Uterus (tissue), 4 donors: Measurements from ENCODE around the gene CAVIN1. TPM values are rescaled to one million over a fixed set of nuclear protein-coding genes. Genes with fewer than 3 reads are reported as not detected.
"Not testable (repeated sequence)": the region's sequence is repeated elsewhere in the genome, so short reads cannot be mapped to it uniquely, and the experiment has no call there.

Experiments used
- DNase-seq, 2 donors: peaks; one replicate each; pipeline ENCODE4 v3.0.0-alpha.2; 2019 to 2020
- H3K27ac ChIP-seq, 2 donors: fragments of 200-600 bp; sonication (generic); 1 replicate in 1 of 2; 2 replicates in 1 of 2; pipeline ENCODE4 v1.5.1; 2016 to 2018
- H3K27me3 ChIP-seq, 2 donors: fragments of 200-600 bp; sonication (generic); one replicate each; pipeline ENCODE4 v1.5.1; 2018 to 2019; ENCODE audit warnings: control low read depth in 1 of 2
- H3K36me3 ChIP-seq, 2 donors: fragments of 200-600 bp; sonication (generic); one replicate each; pipeline ENCODE4 v1.5.1; 2019; ENCODE audit warnings: control low read depth in 1 of 2
- H3K4me1 ChIP-seq, 2 donors: fragments of 200-600 bp; sonication (generic); one replicate each; pipeline ENCODE4 v1.5.1; 2018 to 2019; ENCODE audit warnings: control low read depth in 1 of 2
- H3K4me3 ChIP-seq, 2 donors: fragments of 200-600 bp; sonication (generic); 1 replicate in 1 of 2; 2 replicates in 1 of 2; pipeline ENCODE4 v1.5.1; 2018 to 2019; ENCODE audit warnings: mild to moderate bottlenecking in 1 of 2
- H3K9me3 ChIP-seq, 2 donors: fragments of 200-600 bp; sonication (generic); one replicate each; pipeline ENCODE4 v1.5.1; 2019; ENCODE audit warnings: control low read depth in 1 of 2
- POLR2A ChIP-seq, 2 donors: fragments of 450-650 bp; IDR thresholded peaks; one replicate each; pipeline ENCODE4 v1.6.1; 2016; ENCODE audit warnings: antibody characterized with exemption in 2 of 2, mild to moderate bottlenecking in 1 of 2, moderate library complexity in 1 of 2
- intact Hi-C: fragments of 100-400 bp; cut with DNase I; formaldehyde crosslinking; loops from one replicate; pipeline ENCODE4 v1.15.1; 2023; ENCODE audit warnings: low total_unique reads
- total RNA-seq, 4 donors: library from RNA; depleted of rRNA in 3 of 4; stranded (reverse); fragments of >200 nt in 3 of 4; gene quantifications; one replicate each; pipeline versions ENCODE4 v1.1.0 to v1.2.4, GENCODE V29; 2014 to 2023
- TF ChIP-seq, protein P1 (sequence below), 4 experiments: fragments of 200-600 bp in 2 of 4; fragments of 450-650 bp in 2 of 4; sonication (generic) in 2 of 4; IDR thresholded peaks; one replicate each; pipeline ENCODE4 v1.5.1; 2016 to 2019; ENCODE audit warnings: antibody characterized with exemption in 4 of 4, mild to moderate bottlenecking in 2 of 4, moderate library complexity in 1 of 4
- donor health status: DM: yes; HTN: yes; CAD: no.

Gene CAVIN1
- total RNA-seq, 4 donors from 2014 or later, result 204 to 520 (median 372) TPM

DNA sequence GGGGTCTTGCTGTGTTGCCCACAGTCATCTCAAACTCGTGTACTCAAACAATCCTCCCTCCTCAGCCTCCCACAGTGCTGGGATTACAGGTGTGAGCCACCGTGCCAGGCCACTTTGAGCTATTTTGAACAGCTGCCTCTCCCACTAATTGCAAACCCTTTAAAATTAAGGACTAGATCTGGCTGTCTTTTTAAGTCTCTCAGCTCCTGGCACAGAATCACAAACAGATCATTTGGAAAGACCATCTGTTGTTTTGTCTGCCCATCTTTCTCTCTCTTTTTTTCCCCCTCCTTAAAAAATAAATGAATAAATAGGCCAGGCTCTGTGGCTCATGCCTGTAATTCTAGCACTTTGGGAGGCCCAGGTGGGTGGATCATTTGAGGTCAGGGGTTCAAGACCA is 23.9 kb downstream of the CAVIN1 start:
- intact Hi-C loops, result no loop called here
- Histone ChIP-seq H3K27me3 (no peaks in the 10 kb centered on the region), H3K9me3 (no peaks in the 10 kb centered on the region), H3K4me1 (no peaks in the 10 kb centered on the region), H3K36me3 (no peaks in the 10 kb centered on the region), H3K27ac (no peak overlapping the region), H3K4me3 (no peak overlapping the region)
- no peak for TF ChIP-seq POLR2A (IDR thresholded peaks at IDR 0.05)
- TF ChIP-seq, protein P1, sequence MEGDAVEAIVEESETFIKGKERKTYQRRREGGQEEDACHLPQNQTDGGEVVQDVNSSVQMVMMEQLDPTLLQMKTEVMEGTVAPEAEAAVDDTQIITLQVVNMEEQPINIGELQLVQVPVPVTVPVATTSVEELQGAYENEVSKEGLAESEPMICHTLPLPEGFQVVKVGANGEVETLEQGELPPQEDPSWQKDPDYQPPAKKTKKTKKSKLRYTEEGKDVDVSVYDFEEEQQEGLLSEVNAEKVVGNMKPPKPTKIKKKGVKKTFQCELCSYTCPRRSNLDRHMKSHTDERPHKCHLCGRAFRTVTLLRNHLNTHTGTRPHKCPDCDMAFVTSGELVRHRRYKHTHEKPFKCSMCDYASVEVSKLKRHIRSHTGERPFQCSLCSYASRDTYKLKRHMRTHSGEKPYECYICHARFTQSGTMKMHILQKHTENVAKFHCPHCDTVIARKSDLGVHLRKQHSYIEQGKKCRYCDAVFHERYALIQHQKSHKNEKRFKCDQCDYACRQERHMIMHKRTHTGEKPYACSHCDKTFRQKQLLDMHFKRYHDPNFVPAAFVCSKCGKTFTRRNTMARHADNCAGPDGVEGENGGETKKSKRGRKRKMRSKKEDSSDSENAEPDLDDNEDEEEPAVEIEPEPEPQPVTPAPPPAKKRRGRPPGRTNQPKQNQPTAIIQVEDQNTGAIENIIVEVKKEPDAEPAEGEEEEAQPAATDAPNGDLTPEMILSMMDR (IDR thresholded peaks at IDR 0.05), result no peak
- no peak for DNase-seq

DNA sequence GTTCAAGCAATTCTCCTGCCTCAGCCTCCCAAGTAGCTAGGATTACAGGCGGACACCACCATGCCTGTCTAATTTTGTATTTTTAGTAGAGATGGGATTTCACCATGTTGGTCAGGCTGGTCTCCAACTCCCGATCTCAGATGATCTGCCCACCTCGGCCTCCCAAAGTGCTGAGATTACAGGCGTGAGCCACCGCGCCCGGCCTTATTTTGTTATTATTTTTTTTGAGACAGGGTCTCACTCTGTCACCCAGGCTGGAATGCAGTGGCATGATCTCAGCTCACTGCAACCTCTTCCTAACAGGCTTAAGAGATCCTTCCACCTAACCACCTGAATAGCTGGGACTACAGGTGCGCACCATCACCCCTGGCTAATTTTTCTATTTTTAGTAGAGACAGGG is 27.5 kb downstream of the CAVIN1 start:
- H3K4me3 ChIP-seq, H3K9me3 ChIP-seq, intact Hi-C loops, H3K4me1 ChIP-seq, H3K27me3 ChIP-seq, H3K27ac ChIP-seq, H3K36me3 ChIP-seq: not testable (repeated sequence)
- peak in 1 of 2 donors; percentile 3 for DNase-seq

DNA sequence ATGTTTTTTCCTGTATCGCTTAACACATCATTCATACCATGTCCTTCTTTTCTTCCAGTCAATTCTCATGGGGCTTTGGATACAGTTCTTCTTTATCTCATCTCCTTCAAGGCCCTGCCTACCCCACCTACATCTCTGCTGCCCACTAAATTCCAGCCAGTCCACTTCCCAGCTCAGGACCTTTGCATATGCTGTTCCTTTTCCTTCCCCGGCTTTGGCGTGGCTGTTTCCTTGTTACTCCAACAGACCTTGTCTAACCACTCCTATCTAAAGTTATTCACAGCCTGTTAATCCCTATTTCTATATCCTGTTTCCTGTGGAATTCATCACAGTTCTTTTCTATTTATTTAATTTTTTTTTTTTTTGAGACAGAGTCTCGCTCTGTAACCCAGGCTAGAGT is 28.2 kb downstream of the CAVIN1 start:
- TF ChIP-seq, protein P1 (IDR thresholded peaks at IDR 0.05), result no peak
- TF ChIP-seq POLR2A (IDR thresholded peaks at IDR 0.05), result no peak

DNA sequence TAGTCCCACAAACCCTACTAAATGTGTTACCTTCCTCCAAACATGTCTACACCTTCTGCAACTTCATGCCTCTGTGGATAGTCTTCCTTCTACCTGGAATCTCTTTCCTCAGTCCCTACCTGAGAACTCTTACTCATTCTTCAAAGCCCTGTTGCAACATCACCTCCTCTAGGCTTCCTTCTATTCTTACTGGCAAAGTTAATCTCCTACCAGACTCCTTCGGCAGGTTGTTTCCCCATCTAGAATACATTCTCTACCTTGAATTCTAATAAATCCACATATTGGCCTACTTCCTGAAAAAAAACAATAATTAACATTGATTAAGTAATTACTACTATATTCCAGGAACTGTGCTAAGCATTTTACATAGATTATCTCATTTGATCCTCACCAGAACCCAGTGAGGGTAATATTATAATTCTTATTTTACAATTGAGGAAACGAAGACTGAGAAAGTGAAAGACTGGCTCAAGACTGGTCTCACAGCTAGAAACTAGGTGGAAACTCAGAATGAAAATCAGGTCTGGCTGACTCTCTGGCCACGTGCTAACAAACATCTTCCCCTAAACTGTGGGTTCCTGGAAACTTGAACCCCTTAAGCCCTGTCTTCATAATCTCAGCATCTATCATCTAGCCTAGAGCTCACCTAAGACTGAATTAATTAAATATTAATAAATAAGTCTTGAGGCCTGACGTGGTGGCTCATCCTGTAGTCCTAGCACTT is 30.2 kb downstream of the CAVIN1 start:
- Histone ChIP-seq H3K27me3 (no peaks in the 10 kb centered on the region), H3K27ac (no peak overlapping the region), H3K4me1 (peaks cover 0 to 5% of the 10 kb centered on the region in 2 donors), H3K36me3 (no peaks in the 10 kb centered on the region), H3K4me3 (no peak overlapping the region), H3K9me3 (no peaks in the 10 kb centered on the region)
- TF ChIP-seq, protein P1 (IDR thresholded peaks at IDR 0.05), result no peak
- no peak for TF ChIP-seq POLR2A (IDR thresholded peaks at IDR 0.05)
- no peak for DNase-seq
- intact Hi-C loops, result no loop called here

More for the DNA sequence above, 28.2 kb downstream of the CAVIN1 start:
- Histone ChIP-seq H3K4me1 (no peaks in the 10 kb centered on the region), H3K4me3 (no peak overlapping the region), H3K27ac (no peak overlapping the region), H3K27me3 (no peaks in the 10 kb centered on the region), H3K36me3 (no peaks in the 10 kb centered on the region), H3K9me3 (no peaks in the 10 kb centered on the region)
- intact Hi-C loops, result no loop called here
- no peak for DNase-seq

DNA sequence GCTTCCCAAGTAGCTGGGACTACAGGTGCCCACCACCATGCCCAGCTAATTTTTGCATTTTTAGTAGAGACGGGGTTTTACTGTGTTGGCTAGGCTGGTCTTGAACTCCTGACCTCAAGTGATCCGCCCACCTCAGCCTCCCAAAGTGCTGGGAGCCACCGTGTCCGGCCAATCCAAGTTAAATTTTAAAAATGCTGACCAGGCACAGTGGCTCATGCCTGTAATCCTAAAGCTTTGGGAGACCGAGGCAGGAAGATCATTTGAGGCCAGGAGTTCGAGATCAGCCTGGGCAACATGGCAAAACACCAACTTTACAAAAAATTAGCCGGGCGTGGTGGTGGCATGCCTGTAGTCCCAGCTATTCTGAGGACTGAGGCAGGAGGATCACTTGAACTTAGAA is 31.6 kb downstream of the CAVIN1 start:
- intact Hi-C loops, H3K27ac ChIP-seq, H3K27me3 ChIP-seq, H3K36me3 ChIP-seq, H3K4me3 ChIP-seq, H3K9me3 ChIP-seq, H3K4me1 ChIP-seq: not testable (repeated sequence)
- DNase-seq, result peak in 1 of 2 donors; percentile 4

DNA sequence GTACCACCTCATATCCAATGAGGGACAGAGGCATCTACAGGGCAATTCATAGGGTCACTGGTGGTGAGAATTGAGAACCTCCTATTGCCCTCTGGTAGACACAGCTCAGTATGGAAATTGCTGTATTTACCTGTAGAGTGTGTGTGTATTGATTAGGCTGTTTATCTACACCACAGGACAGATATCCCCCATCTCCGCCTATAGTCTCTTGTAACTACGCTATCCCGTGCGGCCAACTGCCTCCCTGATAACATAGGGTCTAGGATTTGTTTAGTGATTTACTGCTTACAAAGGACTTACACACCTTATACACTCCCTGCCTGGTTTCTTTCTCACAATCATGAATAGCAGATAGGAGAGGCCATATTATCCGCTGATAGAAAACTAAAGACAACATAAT is 33.2 kb downstream of the CAVIN1 start:
- no peak overlapping the region for H3K4me3 ChIP-seq
- TF ChIP-seq, protein P1 (IDR thresholded peaks at IDR 0.05), result no peak
- no peak for TF ChIP-seq POLR2A (IDR thresholded peaks at IDR 0.05)
- H3K27ac ChIP-seq, result peak overlapping the region; percentile 89 to 98
- intact Hi-C loops, result no loop called here
- no peaks in the 10 kb centered on the region for H3K27me3 ChIP-seq
- H3K9me3 ChIP-seq, result no peaks in the 10 kb centered on the region
- H3K36me3 ChIP-seq, result no peaks in the 10 kb centered on the region
- peak in 1 of 2 donors; percentile 10 for DNase-seq
- H3K4me1 ChIP-seq, result peaks cover 0 to 8% of the 10 kb centered on the region in 2 donors
